IPS-NIHi7 (cell line): ENCODE measurements around the gene SMIM1.
A peak's percentile ranks its signal among the peaks of the same experiment; 100 is the strongest.

Experiments
- DNase-seq: peaks from one replicate; pipeline ENCODE4 v3.0.0; 2012; ENCODE audit warnings: mixed read lengths; ENCODE audit errors: extremely low spot score

SMIM1 gene

GRCh38 chr1:3777078-3777547 is 4.6 kb downstream of the SMIM1 start:
- DNase-seq: no peak

GRCh38 chr1:3777647-3778589 is 5.4 kb downstream of the SMIM1 start:
- DNase-seq: no peak

GRCh38 chr1:3778590-3779264 is 6.2 kb downstream of the SMIM1 start:
- DNase-seq: no peak

- DNase-seq: no peak
Observed at GRCh38 chr1:3779265-3779911, 6.8 kb downstream of the SMIM1 start.

GRCh38 chr1:3779912-3780416 is 7.4 kb downstream of the SMIM1 start:
- no peak for DNase-seq

GRCh38 chr1:3780901-3781300 is 8.4 kb downstream of the SMIM1 start:
- no peak for DNase-seq

GRCh38 chr1:3783651-3784474 is 11.3 kb downstream of the SMIM1 start:
- no peak for DNase-seq

GRCh38 chr1:3785045-3785444 is 12.5 kb downstream of the SMIM1 start:
- DNase-seq: no peak

- DNase-seq: peak; percentile 75
Observed at GRCh38 chr1:3785456-3786157, 13.1 kb downstream of the SMIM1 start.

GRCh38 chr1:3786468-3787348 is 14.2 kb downstream of the SMIM1 start:
- no peak for DNase-seq

GRCh38 chr1:3787349-3787715 is 14.8 kb downstream of the SMIM1 start:
- no peak for DNase-seq

- DNase-seq: no peak
Observed at GRCh38 chr1:3787745-3788605, 15.4 kb downstream of the SMIM1 start.

- no peak for DNase-seq
Observed at GRCh38 chr1:3788756-3789420, 16.3 kb downstream of the SMIM1 start.

GRCh38 chr1:3789421-3790300 is 17.1 kb downstream of the SMIM1 start:
- no peak for DNase-seq

- DNase-seq: no peak
Observed at GRCh38 chr1:3790500-3790923, 18.0 kb downstream of the SMIM1 start.

- DNase-seq: no peak
Observed at GRCh38 chr1:3790952-3791351, 18.4 kb downstream of the SMIM1 start.
